B cell (primary cell): ENCODE data around the gene TBC1D20. TPM values are rescaled to one million over a fixed set of nuclear protein-coding genes. Genes with fewer than 3 reads are reported as not detected.

Experiments
- ATAC-seq: fragments of 200-7000 bp; cut with Tn5 transposase; one replicate; pipeline ENCODE4 v1.10.0; 2021; ENCODE audit warnings: low read depth, mild to moderate bottlenecking, moderate number of reproducible peaks, moderate library complexity
- CTCF ChIA-PET: fragments of 350-600 bp; sonication (Branson Sonifier 250); formaldehyde crosslinking; loops from one replicate; lab custom pipeline; 2021; ENCODE audit warnings: antibody characterized with exemption, inconsistent platforms; lab: Charles Lee
- POLR2A ChIA-PET: fragments of 350-600 bp; sonication (Branson Sonifier 250); formaldehyde crosslinking; loops from one replicate; lab custom pipeline; 2021; ENCODE audit warnings: antibody characterized with exemption; lab: Charles Lee
- DNase-seq: peaks from one replicate; pipeline ENCODE4 v3.0.0; 2013
- H2AFZ ChIP-seq: 2 replicates; pipeline ENCODE4 v1.6.1; 2012; ENCODE audit warnings: mild to moderate bottlenecking, low read depth, low read length; ENCODE audit not compliant: insufficient read depth, poor library complexity, severe bottlenecking
- H3K27ac ChIP-seq, 2 donors: 1 replicate in 1 of 2; 2 replicates in 1 of 2; pipeline ENCODE4 v1.5.1; 2012 to 2013; ENCODE audit warnings: low read length in 2 of 2, mild to moderate bottlenecking in 2 of 2, moderate library complexity in 1 of 2
- H3K27me3 ChIP-seq, 4 experiments: fragments of 200-600 bp in 1 of 4; sonication (generic) in 1 of 4; replicated peaks in 1 of 4; 1 replicate in 2 of 4; 2 replicates in 2 of 4; pipeline versions ENCODE4 v1.6.1 to v1.7.0; 2013 to 2016; ENCODE audit warnings: low read length in 3 of 4, mild to moderate bottlenecking in 2 of 4, mixed read lengths in 1 of 4, moderate library complexity in 1 of 4; ENCODE audit not compliant: insufficient read depth in 4 of 4, control insufficient read depth in 3 of 4; ENCODE audit errors: control extremely low read depth in 1 of 4
- H3K36me3 ChIP-seq, 2 experiments: replicated peaks in 1 of 2; 1 replicate in 1 of 2; 2 replicates in 1 of 2; pipeline versions ENCODE4 v1.6.1 to v1.7.1; 2013; ENCODE audit warnings: low read length in 1 of 2; ENCODE audit not compliant: insufficient read depth in 2 of 2, control insufficient read depth in 1 of 2; ENCODE audit errors: control extremely low read depth in 1 of 2, extremely low read depth in 1 of 2
- H3K4me1 ChIP-seq, 2 donors: fragments of 200-600 bp in 1 of 2; sonication (generic) in 1 of 2; 1 replicate in 1 of 2; 2 replicates in 1 of 2; pipeline versions ENCODE4 v1.5.1 to v1.6.1; 2013 to 2017; ENCODE audit warnings: low read length in 2 of 2; ENCODE audit not compliant: control insufficient read depth in 2 of 2, insufficient read depth in 2 of 2
- H3K4me2 ChIP-seq: replicated peaks from 2 replicates; pipeline ENCODE3; 2012; ENCODE audit warnings: mild to moderate bottlenecking, low read depth, low read length; ENCODE audit not compliant: poor library complexity, severe bottlenecking
- H3K4me3 ChIP-seq, 5 experiments: fragments of 200-600 bp in 1 of 5; sonication (generic) in 1 of 5; 1 replicate in 3 of 5; 2 replicates in 2 of 5; pipeline versions ENCODE4 v1.5.1 to v1.7.0; 2011 to 2016; ENCODE audit warnings: low read length in 4 of 5, mild to moderate bottlenecking in 4 of 5, low read depth in 2 of 5, control low read depth in 1 of 5, moderate library complexity in 1 of 5; ENCODE audit not compliant: insufficient read depth in 1 of 5; ENCODE audit errors: control extremely low read depth in 1 of 5, extremely low read depth in 1 of 5
- H3K79me2 ChIP-seq: fragments of 200-600 bp; sonication (generic); one replicate; pipeline ENCODE4 v1.6.0; 2016; ENCODE audit warnings: low read length; ENCODE audit not compliant: control insufficient read depth, insufficient read depth
- H3K9ac ChIP-seq: fragments of 200-600 bp; sonication (generic); 2 replicates; pipeline ENCODE4 v1.6.1; 2017; ENCODE audit warnings: mild to moderate bottlenecking, low read length, moderate library complexity
- H3K9me3 ChIP-seq, 3 donors: one replicate each; pipeline versions ENCODE4 v1.6.1 to v1.7.1; 2013; ENCODE audit warnings: low read length in 2 of 3; ENCODE audit not compliant: control insufficient read depth in 2 of 3, insufficient read depth in 1 of 3; ENCODE audit errors: control extremely low read depth in 1 of 3
- H4K20me1 ChIP-seq: 2 replicates; pipeline ENCODE4 v1.6.0; 2012; ENCODE audit warnings: mild to moderate bottlenecking, low read length; ENCODE audit not compliant: insufficient read depth, control insufficient read depth, poor library complexity, severe bottlenecking
- H3K27ac Mint-ChIP-seq: one replicate; pipeline ENCODE4 v1.8.0; 2021; ENCODE audit warnings: mixed read lengths
- H3K27me3 Mint-ChIP-seq: one replicate; pipeline ENCODE4 v1.8.0; 2021; ENCODE audit warnings: mixed read lengths
- H3K4me1 Mint-ChIP-seq: one replicate; pipeline ENCODE4 v1.8.0; 2021; ENCODE audit warnings: mixed read lengths
- H3K4me3 Mint-ChIP-seq: one replicate; pipeline ENCODE4 v1.8.0; 2021; ENCODE audit warnings: mixed read lengths
- H3K9me3 Mint-ChIP-seq: one replicate; pipeline ENCODE4 v1.8.0; 2022; ENCODE audit warnings: mixed read lengths; ENCODE audit not compliant: insufficient read depth
- CTCF ChIP-seq: fragments of 200-600 bp; IDR thresholded peaks from one replicate; pipeline ENCODE4 v1.8.0; 2022; ENCODE audit warnings: antibody characterized with exemption, mild to moderate bottlenecking
- EZH2 ChIP-seq: IDR thresholded peaks from 2 replicates; pipeline ENCODE4 v1.6.1; 2012; ENCODE audit warnings: borderline replicate concordance, low read depth, mild to moderate bottlenecking, moderate library complexity, low read length; ENCODE audit not compliant: insufficient read depth, poor library complexity, severe bottlenecking
- WGBS: methylation state at CpG from one replicate; pipeline ENCODE4 v1.1.5; 2013; ENCODE audit warnings: missing lambda C conversion rate; ENCODE audit not compliant: insufficient coverage; 5-methylcytosine and 5-hydroxymethylcytosine counted together
- intact Hi-C: fragments of 100-400 bp; cut with micrococcal nuclease; formaldehyde crosslinking; loops from one replicate; pipeline ENCODE4 v1.10.0; 2022
- polyA plus RNA-seq: library from polyadenylated mRNA; depleted of rRNA; stranded (reverse); fragments of >200 nt; gene quantifications from 2 replicates; pipeline ENCODE4 v1.2.3, GENCODE V29; 2012
- total RNA-seq, 2 donors: library from RNA; stranded (reverse); fragments of 120-200 nt in 1 of 2; gene quantifications; 1 replicate in 1 of 2; 2 replicates in 1 of 2; pipeline versions ENCODE4 v1.2.3 to v1.2.4, GENCODE V29; 2013 to 2022

TBC1D20 gene
- total and polyA plus RNA-seq, 2 donors (not counting 1 experiment from before 2014, with no cell fraction given), result 31.7 to 40.0 TPM

DNA sequence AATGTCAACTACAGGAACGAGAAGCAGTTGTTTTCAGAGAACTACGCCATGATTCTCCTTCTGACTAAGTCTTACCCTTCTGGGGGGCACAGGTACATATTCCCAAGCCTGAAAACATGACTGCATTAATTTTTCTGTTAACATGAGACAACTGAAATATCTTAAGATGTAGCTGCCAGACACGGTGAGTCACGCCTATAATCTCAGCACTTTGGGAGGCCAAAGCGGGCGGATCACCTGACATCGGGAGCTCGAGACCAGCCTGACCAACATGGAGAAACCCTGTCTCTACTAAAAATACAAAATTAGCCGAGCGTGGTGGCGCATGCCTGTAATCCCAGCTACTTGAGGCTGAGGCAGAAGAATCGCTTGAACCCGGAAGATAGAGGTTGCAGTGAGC is 21.7 kb downstream of the TBC1D20 start:
- H3K27me3 Mint-ChIP-seq, result no peaks in the 10 kb centered on the region
- ChIA-PET POLR2A (no interaction called here), CTCF (interaction anchor here (0.6 kb wide), 1 partner anchor 11 kb away, joined by 3 read pairs; no protein-coding TSS in a partner anchor)
- Histone ChIP-seq H2AFZ (no peak overlapping the region), H3K79me2 (no peaks in the 10 kb centered on the region), H3K4me3 (no peak overlapping the region), H3K4me1 (peaks cover 22 to 26% of the 10 kb centered on the region in 2 donors), H4K20me1 (no peaks in the 10 kb centered on the region), H3K9me3 (no peaks in the 10 kb centered on the region), H3K36me3 (peaks cover 3 to 66% of the 10 kb centered on the region in 2 experiments), H3K27me3 (no peaks in the 10 kb centered on the region), H3K9ac (no peak overlapping the region), H3K27ac (no peak overlapping the region), H3K4me2 (no peak overlapping the region)
- intact Hi-C loops, result no loop called here
- WGBS, result over 99% methylated on average over 11 of the region's 13 CpGs
- H3K27ac Mint-ChIP-seq, result no peak overlapping the region
- TF ChIP-seq CTCF, result no peak
- no peak for TF ChIP-seq EZH2
- H3K4me1 Mint-ChIP-seq, result peaks cover 37% of the 10 kb centered on the region
- DNase-seq (no peak), ATAC-seq (no peak)
- no peaks in the 10 kb centered on the region for H3K9me3 Mint-ChIP-seq
- H3K4me3 Mint-ChIP-seq, result no peak overlapping the region

- POLR2A ChIA-PET, result no interaction called here
These were observed 22.2 kb downstream of the TBC1D20 start for GRCh38 chr20:440148-440547.

More at GRCh38 chr20:440148-440547, 22.2 kb downstream of the TBC1D20 start:
- ATAC-seq (no peak), DNase-seq (no peak)
- H3K4me2 ChIP-seq, result no peak overlapping the region
- H3K27ac ChIP-seq, result no peak overlapping the region
- H3K4me3 ChIP-seq, result no peak overlapping the region
- no peak for TF ChIP-seq EZH2
- TF ChIP-seq CTCF, result no peak
- Mint-ChIP-seq H3K9me3 (no peaks in the 10 kb centered on the region), H3K27me3 (no peaks in the 10 kb centered on the region), H3K4me3 (no peak overlapping the region), H3K27ac (peak overlapping the region; percentile 37), H3K4me1 (peaks cover 42% of the 10 kb centered on the region)
- H3K4me1 ChIP-seq, result peaks cover 22 to 26% of the 10 kb centered on the region in 2 donors
- WGBS, result 100% methylated on average over 6 of the region's 7 CpGs
- H3K36me3 ChIP-seq, result peaks cover 3 to 67% of the 10 kb centered on the region in 2 experiments
- no peak overlapping the region for H3K9ac ChIP-seq
- H4K20me1 ChIP-seq, result no peaks in the 10 kb centered on the region
- H3K79me2 ChIP-seq, result no peaks in the 10 kb centered on the region
- no peak overlapping the region for H2AFZ ChIP-seq
- CTCF ChIA-PET, result interaction anchor here (0.6 to 2.3 kb wide), 2 partner anchors 11 to 36 kb away, joined by 3 to 5 read pairs; no protein-coding TSS in a partner anchor
- H3K9me3 ChIP-seq, result no peaks in the 10 kb centered on the region
- H3K27me3 ChIP-seq, result no peaks in the 10 kb centered on the region
- intact Hi-C loops, result no loop called here
